Activated naive CD4-positive, alpha-beta T cell treated with anti-CD3 and anti-CD28 coated beads, Interleukin-2, amount 50 U/mL, for 16 hours (primary cell): Measurements from ENCODE around the gene KLK15.

Experiments used
- DNase-seq: peaks from one replicate; pipeline ENCODE4 v3.0.0-alpha.2; 2020

Gene KLK15

GRCh38 chr19:50833117-50833801, at the start of gene KLK15:
TSS of gene KLK15 (minus strand) at chr19:50833574. CDS start at chr19:50831492, 2,082 bp downstream.
- DNase-seq = no peak

GRCh38 chr19:50882188-50882587, 48.8 kb upstream of the KLK15 start:
- no peak for DNase-seq

- DNase-seq = no peak
Observed at GRCh38 chr19:50880241-50880640, 46.9 kb upstream of the KLK15 start.

GRCh38 chr19:50878851-50879250, 45.5 kb upstream of the KLK15 start:
- no peak for DNase-seq

- DNase-seq = no peak
Observed at GRCh38 chr19:50877338-50877737, 44.0 kb upstream of the KLK15 start.

GRCh38 chr19:50876456-50876855, 43.1 kb upstream of the KLK15 start:
- DNase-seq = no peak

GRCh38 chr19:50875795-50876422, 42.5 kb upstream of the KLK15 start:
- DNase-seq = no peak

- DNase-seq = no peak
Observed at GRCh38 chr19:50874211-50874610, 40.8 kb upstream of the KLK15 start.

- no peak for DNase-seq
Observed at GRCh38 chr19:50873056-50873455, 39.7 kb upstream of the KLK15 start, which contains the start of gene KLK2. TSS of gene KLK2 (plus strand) at chr19:50873439. CDS start at chr19:50873474, 35 bp downstream.

- no peak for DNase-seq
Observed at GRCh38 chr19:50870417-50871089, 37.2 kb upstream of the KLK15 start.

- DNase-seq = no peak
Observed at GRCh38 chr19:50869479-50869878, 36.1 kb upstream of the KLK15 start.

GRCh38 chr19:50861496-50862286, 28.3 kb upstream of the KLK15 start:
- DNase-seq = no peak

- DNase-seq = no peak
Observed at GRCh38 chr19:50861010-50861409, 27.6 kb upstream of the KLK15 start.

GRCh38 chr19:50859849-50860248, 26.5 kb upstream of the KLK15 start:
- DNase-seq = no peak

GRCh38 chr19:50858886-50859285, 25.5 kb upstream of the KLK15 start:
- DNase-seq = no peak

- DNase-seq = no peak
Observed at GRCh38 chr19:50857366-50857765, 24.0 kb upstream of the KLK15 start.

GRCh38 chr19:50854636-50855410, 21.4 kb upstream of the KLK15 start, which contains the start of gene KLK3:
TSS of gene KLK3 (plus strand) at chr19:50854915. CDS start at chr19:50854956, 41 bp downstream.
- DNase-seq = no peak

- no peak for DNase-seq
Observed at GRCh38 chr19:50851620-50852019, 18.2 kb upstream of the KLK15 start.

GRCh38 chr19:50850738-50851137, 17.4 kb upstream of the KLK15 start:
- no peak for DNase-seq

- no peak for DNase-seq
Observed at GRCh38 chr19:50844296-50844935, 11.0 kb upstream of the KLK15 start.

GRCh38 chr19:50843701-50844221, 10.4 kb upstream of the KLK15 start:
- no peak for DNase-seq
